NCI-H345 (cell line): Measurements from ENCODE around the gene IQGAP2.

Experiments
- DNase-seq: peaks from one replicate; lab custom pipeline; 2025; lab: John Stamatoyannopoulos, UW

Gene IQGAP2

DNA sequence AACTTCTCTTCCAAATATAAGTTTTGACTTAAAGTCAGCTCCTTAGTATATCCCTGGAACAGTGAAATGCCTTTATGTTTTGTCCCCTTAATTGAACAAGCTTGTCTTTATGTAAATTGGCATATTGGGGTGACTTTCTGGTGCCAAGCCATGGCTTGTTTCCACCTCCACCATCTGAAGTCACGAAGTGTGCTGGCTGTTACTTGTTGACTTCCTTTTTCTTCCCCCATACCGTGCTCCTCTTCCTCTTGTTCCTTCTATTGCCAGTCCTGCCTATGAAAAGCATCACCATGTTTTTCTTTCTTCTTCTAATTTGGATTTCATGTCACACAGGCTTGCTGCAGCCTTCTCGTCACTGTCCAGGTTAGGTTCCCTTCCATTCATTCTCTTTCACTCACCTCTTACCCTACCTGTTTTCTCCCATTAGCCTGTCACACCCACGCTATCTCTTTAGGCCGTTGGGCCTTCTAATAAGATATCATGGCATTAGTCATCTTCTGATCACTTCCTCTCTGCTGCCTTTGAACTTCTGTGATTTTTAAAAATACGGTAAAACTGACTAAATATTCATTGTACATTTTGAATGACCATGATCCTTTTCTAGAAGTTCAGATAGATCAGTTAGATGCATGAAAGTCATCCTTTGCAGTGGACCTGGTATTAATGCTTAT is 48.1 kb downstream of the IQGAP2 start:
- no peak for DNase-seq

DNA sequence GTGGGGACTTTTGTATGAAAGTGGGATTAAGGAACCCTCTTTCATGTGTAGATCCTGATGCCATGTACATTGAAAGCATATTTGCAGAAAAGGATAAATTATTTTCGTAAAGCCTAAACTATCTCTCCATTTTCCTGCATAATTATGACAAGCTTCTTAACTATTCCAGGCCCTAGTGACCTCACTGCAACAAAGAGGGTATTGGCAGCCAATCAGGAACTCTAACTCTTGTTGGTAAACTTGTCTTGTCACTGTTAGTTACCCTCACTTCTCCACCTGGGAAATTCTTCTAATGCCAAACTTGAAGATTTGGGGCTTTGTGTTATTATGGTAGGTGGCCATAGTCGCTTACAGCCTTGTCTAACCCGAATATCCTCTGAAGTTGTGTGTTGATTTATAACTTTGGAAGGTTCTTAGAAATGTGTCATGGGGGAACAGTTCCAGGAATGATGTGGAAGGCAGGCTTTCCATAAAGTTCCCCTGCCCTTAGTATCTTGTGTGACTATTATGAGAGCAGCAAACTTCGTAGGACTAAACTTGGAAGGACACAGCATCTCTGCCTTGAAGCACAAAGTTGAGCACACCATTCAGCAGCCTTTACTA is 52.5 kb downstream of the IQGAP2 start:
- no peak for DNase-seq

DNA sequence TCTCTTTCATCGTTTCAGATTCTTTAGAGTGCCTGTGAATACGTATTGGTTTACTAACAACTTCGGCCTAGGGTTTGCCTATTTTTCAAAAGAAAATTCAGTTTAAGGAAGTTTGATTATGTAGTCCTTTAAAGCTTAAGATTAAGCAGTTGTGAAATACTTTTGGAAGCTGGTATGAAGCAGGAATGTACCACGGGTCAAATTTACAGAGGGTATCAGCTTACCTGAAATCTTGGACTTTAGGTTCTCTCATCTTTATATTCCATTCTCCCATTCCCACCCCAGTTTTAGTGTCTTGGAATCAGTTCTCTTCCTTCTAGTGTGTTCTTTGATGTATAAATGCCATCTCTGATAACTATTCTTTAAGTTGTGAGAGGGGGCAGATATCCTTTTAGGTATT is 53.2 kb downstream of the IQGAP2 start:
- DNase-seq, result no peak

DNA sequence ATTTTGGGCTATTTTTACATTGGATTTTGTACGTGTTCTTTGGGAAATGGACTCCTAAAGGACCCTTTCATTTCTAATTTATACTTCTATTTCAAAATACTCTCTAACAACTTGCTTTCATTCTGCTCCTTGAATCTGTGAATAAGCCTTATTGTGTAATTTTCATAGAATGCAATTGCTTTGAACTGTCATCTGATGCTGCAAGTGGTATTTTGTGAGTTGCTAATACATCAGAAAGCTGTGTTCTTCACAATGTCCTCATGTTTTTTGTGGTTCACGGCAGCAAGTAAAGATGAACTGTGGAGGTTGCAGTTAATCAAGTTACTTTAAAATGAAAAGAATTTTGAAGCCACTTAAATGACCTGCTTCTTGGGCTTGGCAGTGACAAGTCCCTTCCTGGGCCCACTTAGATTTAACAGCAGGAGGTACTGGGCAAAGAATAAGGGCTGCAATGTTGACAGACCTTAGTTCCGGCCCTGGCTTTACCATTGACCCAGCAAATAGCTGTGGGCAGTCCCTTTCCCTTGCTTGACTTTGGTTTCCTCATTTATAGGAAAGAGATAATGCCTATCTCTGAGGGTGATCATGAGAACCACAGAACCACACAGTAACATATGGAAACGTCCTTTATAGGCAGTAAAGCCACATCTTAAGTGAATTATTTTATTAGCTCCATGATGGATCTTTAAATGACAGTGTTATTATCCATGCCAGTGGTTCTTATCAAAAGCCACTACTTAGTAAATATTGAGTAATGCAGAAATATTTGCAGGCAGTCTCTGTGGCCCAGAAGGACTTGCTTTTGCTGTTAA is 54.8 kb downstream of the IQGAP2 start:
- no peak for DNase-seq

GRCh38 chr5:76458486-76458830 is 55.4 kb downstream of the IQGAP2 start:
- DNase-seq, result no peak

GRCh38 chr5:76460104-76460503 is 57.0 kb downstream of the IQGAP2 start:
- DNase-seq, result no peak

DNA sequence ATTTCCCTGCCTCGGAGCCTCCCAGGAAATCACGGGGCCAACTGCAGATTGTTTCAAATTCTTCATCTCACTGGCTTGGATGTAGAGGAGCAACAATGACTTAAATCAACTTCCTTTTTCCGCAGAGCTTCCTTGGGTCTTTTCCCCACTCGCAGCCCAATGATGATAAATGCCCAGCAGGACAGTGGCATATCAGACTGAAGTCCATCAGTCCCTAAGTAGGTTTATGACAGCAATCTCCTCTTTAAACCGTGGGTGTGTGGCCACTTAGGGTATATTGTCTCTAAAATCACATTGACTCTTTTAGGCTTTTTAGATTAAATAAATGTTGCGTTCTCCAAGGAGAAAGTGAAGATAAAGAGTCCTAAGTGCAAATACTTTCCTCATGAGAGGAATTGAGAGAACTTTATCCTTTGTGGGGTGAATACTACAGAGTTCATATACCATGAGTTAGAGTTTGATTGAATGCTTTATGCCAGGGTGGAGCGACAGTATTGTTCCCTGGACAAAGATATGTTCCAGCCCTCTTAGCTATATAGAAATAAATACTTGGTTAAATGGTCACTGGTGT is 59.1 kb downstream of the IQGAP2 start:
- DNase-seq, result no peak

DNA sequence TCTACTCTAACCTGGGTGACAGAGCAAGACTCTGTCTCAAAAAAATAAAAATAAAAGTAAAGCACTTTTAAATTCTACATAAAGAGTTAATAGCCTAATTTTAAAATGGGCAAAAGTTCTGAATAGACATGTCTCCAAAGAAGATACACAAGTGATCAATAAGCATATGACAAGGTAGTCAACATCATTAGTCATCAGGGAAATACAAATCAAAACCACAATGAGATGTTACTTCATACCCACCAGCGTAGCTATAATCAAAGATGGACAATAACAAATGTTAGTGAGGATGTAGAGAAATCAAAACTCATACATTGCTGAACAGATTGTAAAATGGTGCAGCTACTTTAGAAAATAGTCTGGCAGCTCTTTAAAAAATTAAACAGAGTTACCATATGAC is 64.1 kb downstream of the IQGAP2 start:
- DNase-seq, result no peak

GRCh38 chr5:76468635-76469425 is 65.7 kb downstream of the IQGAP2 start:
- no peak for DNase-seq

GRCh38 chr5:76469656-76470290 is 66.7 kb downstream of the IQGAP2 start:
- DNase-seq, result no peak

DNA sequence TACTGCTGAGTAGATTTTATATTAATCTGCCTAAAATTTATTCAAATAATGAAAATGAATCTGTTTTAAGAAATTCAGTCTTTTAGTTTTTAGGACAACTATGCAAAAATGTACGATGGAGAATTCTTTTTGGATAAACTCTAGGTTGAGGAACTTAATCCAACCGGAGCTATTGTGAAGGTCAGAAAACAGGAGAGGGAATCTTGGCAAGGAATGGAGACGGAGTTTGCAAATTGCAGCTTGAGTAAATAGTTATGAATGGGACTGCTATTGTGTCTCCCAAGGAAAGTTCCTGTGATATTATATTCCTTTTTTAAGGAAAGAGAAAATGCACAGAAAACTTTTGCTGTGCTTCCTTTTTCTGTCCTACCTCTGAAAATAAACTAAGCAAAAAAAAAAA is 67.9 kb downstream of the IQGAP2 start:
- DNase-seq, result no peak

GRCh38 chr5:76471406-76471805 is 68.3 kb downstream of the IQGAP2 start:
- DNase-seq, result no peak

- DNase-seq, result no peak
Measured at GRCh38 chr5:76471987-76472334, 68.9 kb downstream of the IQGAP2 start.

DNA sequence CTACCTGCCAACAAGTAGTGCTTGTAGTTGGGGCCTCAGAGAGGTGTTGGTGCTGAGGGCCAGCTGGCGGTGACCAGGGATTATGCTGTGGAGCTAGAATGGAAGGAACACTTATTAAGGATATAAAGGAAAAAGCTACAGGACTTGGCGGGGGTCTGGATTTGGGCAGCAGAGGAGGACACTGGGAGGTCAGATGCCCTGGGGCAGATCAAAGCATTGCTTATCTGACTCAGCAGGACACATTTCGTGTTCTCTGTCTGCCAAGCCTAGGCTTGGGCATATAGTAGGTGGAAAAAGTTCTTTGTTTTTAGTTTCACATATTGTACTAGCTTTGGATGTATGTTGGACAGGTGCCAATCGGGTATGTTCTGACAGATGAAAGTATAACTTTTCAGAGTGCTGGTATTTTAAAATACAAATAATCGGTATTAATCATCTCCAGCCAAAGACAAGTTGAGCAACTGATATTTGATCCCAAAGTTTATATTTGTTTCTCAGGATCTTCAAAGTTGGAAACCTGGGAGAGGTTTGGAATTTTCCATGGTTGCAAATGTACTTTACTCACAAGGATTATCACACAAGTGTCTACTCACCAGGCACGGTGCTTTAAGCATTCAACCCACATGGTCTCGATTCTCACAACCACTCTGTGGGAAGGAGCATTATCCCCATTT is 69.4 kb downstream of the IQGAP2 start:
- no peak for DNase-seq

DNA sequence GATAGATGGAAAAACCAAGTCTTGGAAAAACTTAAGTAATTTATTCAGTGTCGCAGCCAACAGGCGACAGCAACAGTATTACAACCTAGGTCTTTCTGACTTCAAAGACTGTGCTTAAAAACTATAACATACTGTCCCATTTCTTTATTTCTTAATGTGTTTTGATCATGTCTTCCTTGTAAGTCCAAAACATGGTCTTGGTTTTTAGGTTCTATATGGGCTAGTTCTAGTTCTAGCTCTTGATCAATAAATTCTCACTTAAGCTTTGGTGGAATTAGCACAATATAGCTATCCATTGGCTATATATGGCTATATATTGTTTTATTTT is 69.9 kb downstream of the IQGAP2 start:
- DNase-seq, result no peak

- no peak for DNase-seq
Measured at GRCh38 chr5:76473661-76474060, 70.6 kb downstream of the IQGAP2 start.

DNA sequence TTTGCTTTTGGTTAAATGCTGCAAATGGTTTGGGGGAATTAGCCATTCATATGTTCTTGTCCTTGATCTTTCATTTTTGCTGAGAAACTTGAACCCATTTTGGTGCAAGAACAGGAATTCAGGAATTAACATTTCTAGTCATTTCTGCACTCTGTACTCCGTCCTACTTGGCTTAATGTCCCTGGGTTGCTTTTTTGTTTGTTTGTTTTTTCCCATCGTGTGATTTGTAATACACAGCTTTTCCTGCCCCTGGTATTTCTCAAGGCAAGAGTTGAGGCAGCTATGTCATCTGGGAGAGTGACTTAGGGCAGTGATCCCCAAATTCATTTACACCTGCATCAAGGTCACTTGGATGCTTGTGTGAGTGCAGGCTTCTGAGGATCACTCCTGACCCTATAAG is 71.3 kb downstream of the IQGAP2 start:
- no peak for DNase-seq

- DNase-seq, result no peak
Measured at GRCh38 chr5:76475385-76475784, 72.3 kb downstream of the IQGAP2 start.

GRCh38 chr5:76475936-76476335 is 72.9 kb downstream of the IQGAP2 start:
- no peak for DNase-seq

DNA sequence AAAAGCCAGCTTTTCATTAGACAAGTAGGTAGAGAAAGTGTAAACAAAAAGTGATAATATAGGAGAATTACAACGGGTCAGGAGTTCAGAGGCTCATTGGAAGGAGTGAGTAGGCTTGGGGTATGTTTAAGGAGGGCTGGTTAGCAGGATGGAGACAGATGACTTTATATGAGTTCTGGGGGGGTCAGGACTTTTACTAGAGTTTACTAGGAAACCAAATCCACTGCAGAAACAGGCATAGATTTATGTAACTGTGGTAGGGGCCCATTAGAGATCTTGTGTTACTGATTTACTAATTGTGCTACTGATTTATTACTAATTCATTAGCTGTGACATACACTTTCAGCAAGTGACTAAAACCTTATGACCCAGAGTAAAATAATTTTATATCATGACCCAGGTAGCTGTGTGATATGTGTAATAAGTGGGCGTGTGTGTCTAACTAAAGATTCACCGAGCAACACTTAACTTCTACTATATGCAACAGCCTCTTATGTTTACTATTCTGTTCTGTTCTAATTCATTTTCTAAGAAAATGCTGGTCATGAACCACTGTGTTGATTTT is 73.5 kb downstream of the IQGAP2 start:
- no peak for DNase-seq

GRCh38 chr5:76477061-76477460 is 74.0 kb downstream of the IQGAP2 start:
- no peak for DNase-seq
